HCT116 (cell line): ENCODE measurements around the gene CNTN4. TPM values are rescaled to one million over a fixed set of nuclear protein-coding genes. Genes with fewer than 3 reads are reported as not detected.

Source experiments
- ATAC-seq: fragments of 200-7000 bp; cut with Tn5 transposase; 2 replicates; pipeline ENCODE4 v1.9.1; 2020; ENCODE audit warnings: mild to moderate bottlenecking, moderate library complexity
- BruUV-seq: library from RNA; stranded (reverse); fragments of 400-500 nt; replicated peaks from 2 replicates; lab custom pipeline; 2021; lab: Mats Ljungman, UMichigan
- CTCF ChIA-PET: fragments of 300-600 bp; sonication (Branson Sonifier 250); formaldehyde crosslinking; loops from one replicate; lab custom pipeline; 2021; ENCODE audit warnings: antibody characterized with exemption; lab: Charles Lee
- POLR2A ChIA-PET: fragments of 300-600, 350-600 bp; sonication (Branson Sonifier 250); formaldehyde crosslinking; loops from one replicate; lab custom pipeline; 2021; ENCODE audit warnings: antibody characterized with exemption; lab: Charles Lee
- RAD21 ChIA-PET, 2 experiments: fragments of 300-600 bp; sonication (Branson Sonifier 250); formaldehyde crosslinking; loops; one replicate each; lab custom pipeline; 2023; ENCODE audit warnings: low total read pairs in 2 of 2; ENCODE audit not compliant: uncharacterized antibody in 2 of 2, unreplicated experiment in 2 of 2, low non-redundant PET in 1 of 2; lab: Charles Lee
- DNase-seq: peaks from one replicate; pipeline ENCODE4 v3.0.0-alpha.2; 2010; ENCODE audit warnings: low read depth, low spot score
- H2AFZ ChIP-seq: fragments of 200-600 bp; shearing (Covaris generic), sonication (generic); 2 replicates; pipeline ENCODE4 v1.6.1; 2017; ENCODE audit warnings: low read depth, mixed run types, mixed read lengths, antibody characterized with exemption, low read length; ENCODE audit not compliant: poor library complexity, severe bottlenecking
- H3K27ac ChIP-seq: 2 replicates; pipeline ENCODE4 v1.5.1; 2012; ENCODE audit warnings: low read depth, low read length
- H3K27me3 ChIP-seq: fragments of 200-600 bp; sonication (generic); 2 replicates; pipeline ENCODE4 v1.6.1; 2016; ENCODE audit warnings: mixed run types, low read length, mixed read lengths; ENCODE audit not compliant: insufficient read depth
- H3K36me3 ChIP-seq, 2 experiments: fragments of 200-500 bp in 1 of 2; fragments of 200-600 bp in 1 of 2; sonication (Bioruptor generic) in 1 of 2; sonication (generic) in 1 of 2; 2 replicates each; pipeline versions ENCODE4 v1.5.1 to v1.6.1; 2014 to 2016; ENCODE audit warnings: low read length in 2 of 2, inconsistent platforms in 1 of 2, mixed read lengths in 1 of 2, mixed run types in 1 of 2; ENCODE audit not compliant: insufficient read depth in 2 of 2, control insufficient read depth in 1 of 2
- H3K4me1 ChIP-seq, 2 experiments: fragments of 200-600 bp in 1 of 2; sonication (generic) in 1 of 2; 2 replicates each; pipeline versions ENCODE4 v1.5.1 to v1.6.1; 2012 to 2017; ENCODE audit warnings: low read length in 2 of 2, inconsistent platforms in 1 of 2, mild to moderate bottlenecking in 1 of 2, mixed read lengths in 1 of 2, mixed run types in 1 of 2, moderate library complexity in 1 of 2; ENCODE audit not compliant: insufficient read depth in 2 of 2, control insufficient read depth in 1 of 2
- H3K4me2 ChIP-seq: fragments of 200-600 bp; sonication (generic); 2 replicates; pipeline ENCODE4 v1.6.1; 2017; ENCODE audit warnings: mixed run types, low read length, mixed read lengths
- H3K4me3 ChIP-seq, 2 experiments: fragments of 200-600 bp in 1 of 2; sonication (generic) in 1 of 2; replicated peaks in 1 of 2; 2 replicates each; pipeline ENCODE4 v1.5.1; 2011 to 2016; ENCODE audit warnings: low read length in 2 of 2, control low read depth in 1 of 2, low read depth in 1 of 2, mild to moderate bottlenecking in 1 of 2, mixed read lengths in 1 of 2, mixed run types in 1 of 2
- H3K79me2 ChIP-seq: fragments of 200-600 bp; sonication (generic); 2 replicates; pipeline ENCODE4 v1.6.1; 2017; ENCODE audit warnings: mild to moderate bottlenecking, mixed run types, low read length, moderate library complexity, mixed read lengths; ENCODE audit not compliant: insufficient read depth
- H3K9ac ChIP-seq: fragments of 200-600 bp; sonication (generic); 2 replicates; pipeline ENCODE4 v1.6.1; 2016; ENCODE audit warnings: low read length, mixed read lengths
- H3K9me2 ChIP-seq: fragments of 200-600 bp; sonication (generic), shearing (Covaris generic); 2 replicates; pipeline ENCODE4 v1.6.1; 2017; ENCODE audit warnings: mixed run types, mild to moderate bottlenecking, moderate library complexity; ENCODE audit not compliant: insufficient read depth
- H3K9me3 ChIP-seq, 2 experiments: fragments of 200-500 bp in 1 of 2; fragments of 200-600 bp in 1 of 2; sonication (Bioruptor generic) in 1 of 2; sonication (generic) in 1 of 2; 2 replicates each; pipeline ENCODE4 v1.6.1; 2014 to 2017; ENCODE audit warnings: low read length in 2 of 2, mixed read lengths in 2 of 2, inconsistent platforms in 1 of 2, low read depth in 1 of 2, mild to moderate bottlenecking in 1 of 2, mixed run types in 1 of 2, moderate library complexity in 1 of 2; ENCODE audit not compliant: control insufficient read depth in 1 of 2, insufficient read depth in 1 of 2
- H4K20me1 ChIP-seq: fragments of 200-600 bp; sonication (generic), shearing (Covaris generic); 2 replicates; pipeline ENCODE4 v1.6.1; 2017; ENCODE audit warnings: mixed run types, mild to moderate bottlenecking, moderate library complexity; ENCODE audit not compliant: insufficient read depth
- CBX3 ChIP-seq: IDR thresholded peaks from 2 replicates; pipeline ENCODE4 v1.6.1; 2012; ENCODE audit warnings: low read depth
- CEBPB ChIP-seq: IDR thresholded peaks from 2 replicates; pipeline ENCODE4 v1.6.1; 2012; ENCODE audit warnings: low read depth
- EGR1 ChIP-seq: IDR thresholded peaks from 2 replicates; pipeline ENCODE4 v1.6.1; 2012; ENCODE audit warnings: low read depth
- JUND ChIP-seq: IDR thresholded peaks from 2 replicates; pipeline ENCODE4 v1.6.1; 2012
- POLR2A ChIP-seq: IDR thresholded peaks from 2 replicates; pipeline ENCODE4 v1.7.0; 2011; ENCODE audit warnings: borderline replicate concordance; ENCODE audit not compliant: insufficient read depth, insufficient read length; ENCODE audit errors: extremely low read depth
- POLR2AphosphoS5 ChIP-seq: IDR thresholded peaks from 2 replicates; pipeline ENCODE4 v1.6.1; 2011; ENCODE audit warnings: mild to moderate bottlenecking, low read depth, low read length, moderate library complexity
- RAD21 ChIP-seq: IDR thresholded peaks from 2 replicates; pipeline ENCODE4 v1.6.1; 2012; ENCODE audit warnings: low read depth, mild to moderate bottlenecking
- SP1 ChIP-seq: IDR thresholded peaks from 2 replicates; pipeline ENCODE4 v1.6.1; 2012; ENCODE audit warnings: low read depth
- SRF ChIP-seq: IDR thresholded peaks from 2 replicates; pipeline ENCODE4 v1.6.1; 2012; ENCODE audit warnings: low read depth
- TCF7L2 ChIP-seq: IDR thresholded peaks from 2 replicates; pipeline ENCODE4 v1.7.0; 2011; ENCODE audit warnings: borderline replicate concordance, inconsistent platforms; ENCODE audit not compliant: insufficient read depth, insufficient read length; ENCODE audit errors: extremely low read depth
- ZBTB33 ChIP-seq: IDR thresholded peaks from 2 replicates; pipeline ENCODE4 v1.6.1; 2011; ENCODE audit warnings: mild to moderate bottlenecking, low read length, moderate library complexity; ENCODE audit not compliant: insufficient replicate concordance; ENCODE audit errors: extremely low read depth
- ZFX ChIP-seq: fragments of 450-650 bp; IDR thresholded peaks from 2 replicates; pipeline ENCODE4 v1.6.1; 2017
- intact Hi-C: fragments of 100-400 bp; cut with micrococcal nuclease; formaldehyde crosslinking; loops from 2 replicates; pipeline ENCODE4 v1.10.0; 2022
- total RNA-seq: library from RNA; stranded (reverse); gene quantifications from one replicate; pipeline ENCODE4 v1.2.1, GENCODE V29; 2021; ENCODE audit not compliant: unreplicated experiment
- TF ChIP-seq, protein P1 (sequence below), 3 experiments: fragments of 200-600 bp in 1 of 3; sonication (generic) in 1 of 3; IDR thresholded peaks in 2 of 3; conservative IDR thresholded peaks in 1 of 3; 2 replicates each; pipeline ENCODE4 v1.5.1; 2012 to 2017; ENCODE audit warnings: low read depth in 2 of 3, low read length in 2 of 3, antibody characterized with exemption in 1 of 3, borderline replicate concordance in 1 of 3, control low read depth in 1 of 3, mild to moderate bottlenecking in 1 of 3, mixed read lengths in 1 of 3, mixed run types in 1 of 3, moderate library complexity in 1 of 3; ENCODE audit not compliant: insufficient read depth in 1 of 3
- TF ChIP-seq, protein P2 (sequence below): IDR thresholded peaks from 2 replicates; pipeline ENCODE4 v1.6.1; 2012

CNTN4 gene
- total RNA-seq, 1 experiment from 2014 or later = not detected

DNA sequence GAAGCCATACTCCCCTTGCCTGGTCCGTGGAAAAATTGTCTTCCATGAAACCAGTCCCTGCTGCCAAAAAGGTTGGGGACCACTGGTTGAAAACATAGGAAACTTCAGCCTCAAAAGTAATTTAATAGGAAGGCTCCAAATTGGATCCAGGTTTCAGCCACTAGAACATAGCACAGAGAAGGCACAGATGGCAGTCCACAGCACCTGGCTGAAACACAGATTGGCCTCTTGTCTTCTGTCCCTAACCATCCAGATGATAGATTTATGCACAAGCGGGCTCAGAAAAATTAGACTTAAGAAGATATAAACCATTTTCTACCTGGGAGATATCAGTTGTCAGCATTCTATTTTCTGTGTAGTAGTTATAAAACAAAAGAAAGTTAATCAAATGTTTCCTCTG lies 397.1 kb downstream of the CNTN4 start:
- no peak for DNase-seq

GRCh38 chr3:2504912-2505311 lies 406.2 kb downstream of the CNTN4 start:
- no TSS peak for BruUV-seq
- no peak overlapping the region for H2AFZ ChIP-seq
- no peak for TF ChIP-seq ZFX
- TF ChIP-seq POLR2A = no peak
- no peak for TF ChIP-seq POLR2AphosphoS5
- no peak for TF ChIP-seq JUND
- no peak for TF ChIP-seq CBX3
- no peak for TF ChIP-seq ZBTB33
- no peak for TF ChIP-seq CEBPB
- TF ChIP-seq, protein P1, sequence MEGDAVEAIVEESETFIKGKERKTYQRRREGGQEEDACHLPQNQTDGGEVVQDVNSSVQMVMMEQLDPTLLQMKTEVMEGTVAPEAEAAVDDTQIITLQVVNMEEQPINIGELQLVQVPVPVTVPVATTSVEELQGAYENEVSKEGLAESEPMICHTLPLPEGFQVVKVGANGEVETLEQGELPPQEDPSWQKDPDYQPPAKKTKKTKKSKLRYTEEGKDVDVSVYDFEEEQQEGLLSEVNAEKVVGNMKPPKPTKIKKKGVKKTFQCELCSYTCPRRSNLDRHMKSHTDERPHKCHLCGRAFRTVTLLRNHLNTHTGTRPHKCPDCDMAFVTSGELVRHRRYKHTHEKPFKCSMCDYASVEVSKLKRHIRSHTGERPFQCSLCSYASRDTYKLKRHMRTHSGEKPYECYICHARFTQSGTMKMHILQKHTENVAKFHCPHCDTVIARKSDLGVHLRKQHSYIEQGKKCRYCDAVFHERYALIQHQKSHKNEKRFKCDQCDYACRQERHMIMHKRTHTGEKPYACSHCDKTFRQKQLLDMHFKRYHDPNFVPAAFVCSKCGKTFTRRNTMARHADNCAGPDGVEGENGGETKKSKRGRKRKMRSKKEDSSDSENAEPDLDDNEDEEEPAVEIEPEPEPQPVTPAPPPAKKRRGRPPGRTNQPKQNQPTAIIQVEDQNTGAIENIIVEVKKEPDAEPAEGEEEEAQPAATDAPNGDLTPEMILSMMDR (IDR thresholded peaks at IDR 0.05 in 2 of 3, conservative IDR thresholded peaks at IDR 0.05 in 1 of 3; ENCODE audit: borderline replicate concordance in 1 of 3, insufficient read depth in 1 of 3, low read depth in 2 of 3, low read length in 2 of 3) = no peak
- TF ChIP-seq, protein P2, sequence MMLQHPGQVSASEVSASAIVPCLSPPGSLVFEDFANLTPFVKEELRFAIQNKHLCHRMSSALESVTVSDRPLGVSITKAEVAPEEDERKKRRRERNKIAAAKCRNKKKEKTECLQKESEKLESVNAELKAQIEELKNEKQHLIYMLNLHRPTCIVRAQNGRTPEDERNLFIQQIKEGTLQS = no peak

More for the DNA sequence above, 397.1 kb downstream of the CNTN4 start:
- no peaks in the 10 kb centered on the region for H3K36me3 ChIP-seq
- no peaks in the 10 kb centered on the region for H4K20me1 ChIP-seq
- H3K27me3 ChIP-seq = no peaks in the 10 kb centered on the region
- no peaks in the 10 kb centered on the region for H3K79me2 ChIP-seq
- ChIA-PET RAD21 (no interaction called here), CTCF (no interaction called here), POLR2A (no interaction called here)
- intact Hi-C loops = no loop called here
- no peak overlapping the region for H2AFZ ChIP-seq
- no peak overlapping the region for H3K4me2 ChIP-seq
- no peak overlapping the region for H3K27ac ChIP-seq
- BruUV-seq = no TSS peak
- no peak for TF ChIP-seq TCF7L2
- TF ChIP-seq SRF = no peak
- TF ChIP-seq SP1 = no peak
- TF ChIP-seq, protein P2 = no peak
- no peak for TF ChIP-seq POLR2A
- TF ChIP-seq RAD21 = no peak
- TF ChIP-seq EGR1 = no peak
- no peak for TF ChIP-seq CEBPB
- no peak overlapping the region for H3K9ac ChIP-seq
- no peak for ATAC-seq
- H3K4me3 ChIP-seq = no peak overlapping the region
- H3K9me3 ChIP-seq = peaks cover 14 to 25% of the 10 kb centered on the region in 2 experiments; a peak in 2 of 4 replicates
- H3K4me1 ChIP-seq = no peaks in the 10 kb centered on the region
- H3K9me2 ChIP-seq = no peaks in the 10 kb centered on the region

More at GRCh38 chr3:2504912-2505311, 406.2 kb downstream of the CNTN4 start:
- Histone ChIP-seq H4K20me1 (no peaks in the 10 kb centered on the region), H3K36me3 (no peaks in the 10 kb centered on the region), H3K4me1 (no peaks in the 10 kb centered on the region), H3K9ac (no peak overlapping the region), H3K27me3 (no peaks in the 10 kb centered on the region), H3K4me2 (no peak overlapping the region), H3K9me2 (no peaks in the 10 kb centered on the region), H3K4me3 (no peak overlapping the region), H3K9me3 (peaks cover 10 to 26% of the 10 kb centered on the region in 2 experiments; a peak in 2 of 4 replicates), H3K79me2 (no peaks in the 10 kb centered on the region), H3K27ac (no peak overlapping the region)
- ATAC-seq (no peak), DNase-seq (no peak)
- ChIA-PET CTCF (no interaction called here), RAD21 (no interaction called here), POLR2A (no interaction called here)
- intact Hi-C loops = no loop called here
